ENCODE results near the gene PPFIA4.

GRCh38 chr1:203056012-203056411, 29.7 kb downstream of the PPFIA4 start:
- TF ChIP-seq EZH2 (IDR thresholded peaks at IDR 0.05; ENCODE audit: insufficient read depth, low read length): no peak
- TF ChIP-seq CTCF (IDR thresholded peaks at IDR 0.05; ENCODE audit: insufficient read depth, low read depth, low read length): no peak
